ENCODE results near the gene MAP1S.
"Not testable (repeated sequence)": the region's sequence is repeated elsewhere in the genome, so short reads cannot be mapped to it uniquely, and the experiment has no call there.

Gene MAP1S

DNA sequence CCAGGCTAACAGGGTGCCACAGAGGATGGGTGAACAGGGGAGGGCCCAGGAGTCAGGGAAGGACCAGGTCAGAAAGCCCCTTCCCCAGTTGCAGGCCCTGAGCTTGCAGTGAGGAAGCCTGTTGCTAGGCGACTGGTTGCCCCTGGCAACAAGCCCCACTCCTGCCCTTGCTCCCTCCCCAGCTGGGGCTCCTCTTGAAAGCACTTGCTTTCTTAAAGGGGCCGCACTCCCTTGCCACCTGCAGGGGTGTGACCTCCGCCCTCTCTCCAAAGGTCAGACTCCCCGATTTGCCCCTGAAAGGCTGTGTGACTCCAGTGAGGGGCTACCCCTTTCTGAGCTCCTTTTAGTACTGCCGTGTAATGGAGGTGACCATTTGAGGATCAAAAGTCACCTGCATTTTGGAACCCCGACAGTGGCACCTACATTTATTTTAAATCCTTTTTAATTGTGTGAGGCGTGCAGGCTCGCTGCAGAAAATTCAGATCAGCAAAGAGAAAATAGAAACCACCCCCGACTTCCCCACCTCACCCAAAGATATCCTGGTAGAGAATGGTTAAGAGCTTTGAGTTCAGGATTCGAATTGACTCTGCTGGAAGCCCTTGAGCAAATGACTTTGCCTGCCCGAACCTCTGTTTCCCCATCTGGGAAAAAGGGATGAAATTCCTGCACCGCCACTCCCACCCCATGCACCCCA, 36.8 kb downstream of the MAP1S start:
- peak in 55 of 56 donors; percentile 30 to 94 (median 79) for DNase-seq

DNA sequence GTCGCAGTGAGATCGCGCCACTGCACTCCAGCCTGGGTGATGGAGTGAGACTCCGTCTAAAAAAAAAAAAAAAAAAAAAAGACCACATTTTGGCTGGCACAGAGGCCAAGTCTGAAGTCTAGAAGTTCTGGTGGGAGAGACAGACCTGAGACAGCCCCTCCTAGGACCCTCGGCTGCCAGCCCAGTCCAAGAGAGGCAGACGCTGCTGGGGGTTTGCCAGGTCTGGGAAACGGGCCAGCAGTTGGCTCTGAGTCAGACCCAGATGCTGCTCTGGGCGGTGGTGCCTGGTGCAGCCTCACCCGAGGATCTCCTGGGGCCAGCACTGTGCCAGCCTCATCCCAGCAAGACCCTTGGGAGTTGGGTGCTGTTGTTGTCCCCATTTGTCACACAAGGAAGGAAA, 37.8 kb downstream of the MAP1S start:
- peak in 55 of 56 donors; percentile 41 to 98 (median 89) for DNase-seq

DNA sequence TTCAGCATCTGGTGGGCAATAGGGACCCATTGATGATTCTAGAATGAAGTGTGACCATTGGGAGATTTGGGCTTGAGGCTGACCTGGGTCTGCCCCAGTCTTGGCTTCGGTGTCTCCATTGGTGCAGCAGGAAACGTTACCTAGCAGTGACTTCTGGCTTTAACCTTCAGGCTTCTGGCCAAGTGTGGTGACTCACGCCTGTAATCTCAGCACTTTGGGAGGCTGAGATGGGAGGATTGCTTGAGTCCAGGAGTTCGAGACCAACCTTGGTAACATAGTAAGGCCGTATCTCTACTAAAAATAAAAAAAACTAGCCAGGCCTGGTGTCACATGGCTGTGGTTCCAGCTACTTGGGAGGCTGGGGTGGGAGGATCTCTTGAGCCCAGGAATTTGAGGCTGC, 39.2 kb downstream of the MAP1S start:
- no peak for DNase-seq

DNA sequence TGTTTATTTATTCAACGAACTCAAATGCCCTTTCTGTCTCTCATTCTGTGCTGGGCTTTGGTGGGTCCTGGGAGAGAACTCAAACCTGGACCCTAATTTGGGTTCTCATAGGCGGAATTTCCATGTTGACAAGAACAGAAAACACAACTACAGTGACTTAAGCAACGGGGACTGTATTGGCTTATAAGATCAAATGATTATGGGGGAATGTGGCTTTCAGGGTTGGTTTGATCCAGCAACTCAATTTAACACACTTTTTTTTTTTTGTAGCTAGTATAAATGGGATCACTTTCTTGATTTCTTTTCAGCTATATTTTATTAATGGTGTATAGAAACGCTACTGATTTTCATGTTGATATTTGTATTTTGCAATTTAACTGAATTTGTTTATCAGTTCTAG, 41.9 kb downstream of the MAP1S start:
- no peak for DNase-seq

DNA sequence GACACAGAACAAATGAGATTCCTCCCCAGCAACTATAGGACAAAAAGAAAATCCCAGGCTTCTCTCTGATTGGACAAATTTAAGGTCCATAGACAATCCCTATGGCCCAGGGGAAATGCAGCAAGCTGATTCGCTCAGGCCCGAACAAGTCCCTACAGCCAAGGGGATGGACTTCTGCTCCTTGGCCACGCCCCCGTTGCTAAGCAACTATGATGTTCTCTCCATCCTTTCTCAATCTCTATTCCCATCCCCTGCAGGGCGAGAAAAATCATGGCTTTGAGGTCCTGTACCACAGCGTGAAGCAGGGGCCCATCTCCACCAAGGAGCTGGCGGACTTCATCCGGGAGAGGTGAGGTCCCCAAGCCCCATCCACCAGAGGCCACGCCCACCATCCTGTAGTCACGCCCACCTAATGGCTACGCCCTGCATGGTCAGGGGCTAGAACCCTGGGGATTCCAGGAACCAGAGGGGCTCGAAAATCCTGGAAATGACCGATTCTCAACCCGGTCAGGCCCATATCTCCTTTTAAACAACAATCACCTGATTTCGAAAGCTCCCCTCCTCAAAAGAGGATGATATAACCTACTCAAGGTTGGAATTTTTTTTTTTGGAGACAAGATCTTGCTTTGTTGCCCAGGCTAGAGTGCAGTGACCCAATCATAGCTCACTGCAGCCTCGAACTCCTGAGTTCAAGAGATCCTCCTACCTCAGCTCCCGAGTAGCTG, 43.4 kb downstream of the MAP1S start:
- peak in 36 of 56 donors; percentile 4 to 77 (median 38) for DNase-seq

DNA sequence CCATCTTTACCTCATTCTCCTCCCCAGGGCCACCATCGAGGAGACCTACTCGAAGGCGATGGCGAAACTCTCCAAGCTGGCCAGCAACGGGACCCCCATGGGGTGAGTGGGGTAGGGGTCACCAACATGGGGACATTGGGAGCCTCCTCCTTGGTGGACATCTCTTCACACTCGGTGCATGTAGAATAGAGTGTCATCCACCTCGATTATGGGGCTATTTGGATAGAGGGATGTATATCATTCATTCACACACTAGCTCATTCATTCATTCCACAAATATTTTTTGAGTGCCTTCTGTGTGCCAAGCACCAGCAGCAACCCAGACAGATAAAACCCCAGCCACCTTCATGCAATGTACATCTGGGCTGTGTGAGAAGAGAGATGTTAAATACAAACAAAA, 45.1 kb downstream of the MAP1S start:
- no peak for DNase-seq

DNA sequence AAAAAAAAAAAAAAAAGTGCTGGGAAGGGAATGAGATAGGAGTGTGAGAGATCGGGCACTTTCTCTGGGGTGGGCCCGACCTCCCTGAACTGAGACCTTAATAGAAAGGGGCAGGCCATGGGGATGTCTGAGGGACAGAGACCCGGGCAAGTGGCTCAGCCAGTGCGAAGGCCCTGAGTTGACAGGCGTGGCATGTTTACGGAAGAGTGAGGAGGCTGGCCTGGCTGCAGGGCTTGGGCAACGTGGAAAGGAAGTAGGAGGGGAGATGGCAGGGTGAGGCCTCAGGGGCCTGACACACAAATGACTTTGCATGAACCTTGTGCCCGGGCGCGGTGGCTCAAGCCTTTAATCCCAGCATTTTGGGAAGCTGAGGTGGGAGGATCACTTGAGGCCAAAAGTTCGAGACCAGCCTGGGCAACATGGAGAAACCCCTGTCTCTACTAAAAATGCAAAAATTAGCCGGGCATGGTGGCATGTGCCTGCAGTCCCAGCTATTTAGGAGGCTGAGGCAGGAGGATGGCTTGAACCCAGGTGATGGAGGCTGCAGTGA, 45.9 kb downstream of the MAP1S start:
- peak in 13 of 56 donors; percentile 7 to 56 (median 27) for DNase-seq

DNA sequence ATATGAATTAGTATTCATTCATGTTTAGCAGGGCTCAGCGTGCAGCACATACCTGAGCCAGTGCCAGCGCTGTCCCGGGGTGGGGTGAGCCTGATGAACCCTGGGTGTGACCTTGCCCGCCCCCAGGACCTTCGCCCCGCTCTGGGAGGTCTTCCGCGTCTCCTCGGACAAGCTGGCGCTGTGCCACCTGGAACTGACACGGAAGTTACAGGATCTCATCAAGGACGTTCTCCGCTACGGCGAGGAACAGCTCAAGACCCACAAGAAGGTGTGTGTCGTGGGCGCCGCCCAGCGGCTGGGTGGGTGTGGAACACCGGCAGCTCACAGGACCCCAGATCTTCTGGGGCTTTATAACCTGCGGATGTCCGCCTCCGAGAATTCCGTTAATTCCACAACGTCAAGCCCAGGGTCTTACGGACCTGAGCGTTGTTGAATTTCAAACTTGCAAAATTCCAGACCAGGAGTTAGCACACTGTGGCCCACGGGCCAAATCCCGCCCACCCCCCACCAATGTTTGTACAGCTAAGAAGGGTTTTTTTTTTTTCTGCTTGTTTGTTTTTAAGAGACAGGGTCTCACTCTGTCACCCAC, 47.4 kb downstream of the MAP1S start:
- DNase-seq, result peak in 46 of 56 donors; percentile 7 to 92 (median 45)

DNA sequence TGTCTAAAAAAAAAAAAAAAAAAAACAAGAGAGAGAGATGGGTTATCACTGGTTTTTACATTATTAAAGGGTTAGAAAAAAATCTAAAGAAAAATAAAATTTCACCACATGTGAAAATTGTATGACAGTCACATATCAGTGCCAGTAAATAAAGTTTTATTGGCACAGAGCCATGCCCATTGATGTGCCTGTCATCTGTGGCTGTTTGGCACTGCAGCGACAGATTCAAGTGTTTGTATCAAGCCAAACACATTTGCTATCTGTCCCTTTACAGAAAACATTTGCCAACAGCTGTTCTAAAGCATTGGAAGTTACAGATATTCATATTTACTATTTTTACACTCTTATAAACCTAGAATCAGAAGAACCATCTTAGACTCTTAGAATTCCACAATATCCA, 48.3 kb downstream of the MAP1S start:
- peak in 5 of 56 donors; percentile 4 to 20 (median 9) for DNase-seq

DNA sequence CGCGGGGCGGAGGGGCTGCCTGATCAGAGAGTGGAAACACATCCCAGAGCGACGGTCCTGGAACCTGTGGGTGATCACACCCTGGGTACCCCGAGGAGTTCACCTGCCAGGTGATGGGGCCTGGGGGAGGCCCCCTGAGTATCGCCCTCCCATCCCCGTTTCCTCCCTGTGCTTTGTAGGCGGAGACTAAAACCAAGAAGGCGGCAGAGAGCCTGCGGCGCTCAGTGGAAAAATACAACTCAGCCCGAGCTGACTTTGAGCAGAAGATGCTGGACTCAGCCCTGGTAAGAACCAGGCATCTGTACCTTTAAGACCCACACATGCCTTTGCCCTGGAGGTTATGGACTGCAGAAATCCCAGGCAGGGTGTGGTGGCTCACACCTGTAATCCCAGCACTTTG, 51.3 kb downstream of the MAP1S start:
- no peak for DNase-seq

DNA sequence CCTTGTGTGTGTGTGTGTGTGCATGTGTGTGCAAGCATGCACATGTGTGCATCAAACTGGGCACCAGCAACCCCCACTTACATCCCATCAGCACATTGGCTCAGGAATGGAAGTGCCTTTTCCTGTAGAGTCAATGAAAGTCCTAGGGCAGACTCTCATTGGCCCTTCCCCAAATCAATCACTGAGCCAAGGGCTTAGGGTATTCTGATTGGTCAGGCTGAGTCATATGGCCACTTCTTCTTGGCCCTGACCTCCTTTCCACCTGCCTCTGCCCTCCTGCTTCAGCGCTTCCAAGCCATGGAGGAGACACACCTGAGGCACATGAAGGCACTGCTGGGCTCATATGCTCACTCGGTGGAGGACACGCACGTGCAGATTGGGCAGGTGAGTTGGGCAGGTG, 52.9 kb downstream of the MAP1S start:
- no peak for DNase-seq

DNA sequence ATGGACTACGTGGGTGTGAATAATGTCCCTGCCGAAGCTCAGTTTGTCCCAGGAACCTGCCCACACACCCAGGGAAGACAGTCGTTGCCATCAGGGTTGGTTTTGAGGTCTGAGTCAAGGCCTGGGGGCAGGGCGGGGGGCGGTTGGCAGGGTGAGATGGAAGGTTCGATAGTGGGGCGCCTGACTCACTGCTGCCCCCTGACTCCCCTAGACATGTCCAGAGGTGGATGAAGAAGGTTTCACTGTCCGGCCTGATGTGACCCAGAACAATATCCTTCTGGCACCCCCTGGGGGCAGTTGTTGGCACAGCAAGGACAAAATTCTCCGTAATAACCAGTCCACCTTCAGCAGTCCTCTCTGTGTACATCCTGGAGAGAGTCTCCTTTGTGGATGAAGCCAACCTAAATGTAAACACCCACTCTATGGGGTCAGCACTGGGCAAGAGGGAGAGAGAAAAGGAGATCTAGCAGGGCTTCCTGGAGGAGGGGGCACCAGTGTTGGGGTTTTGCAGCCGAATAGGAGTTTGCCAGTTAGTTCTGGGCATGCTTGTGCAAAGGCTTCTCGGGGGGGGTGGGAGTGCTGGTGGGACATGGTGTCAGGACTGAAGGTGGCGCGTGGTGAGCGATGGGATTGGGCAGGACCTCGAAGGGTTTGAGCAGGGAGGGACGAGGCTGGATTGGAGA, 56.1 kb downstream of the MAP1S start:
- peak in 8 of 56 donors; percentile 1 to 32 (median 12) for DNase-seq

DNA sequence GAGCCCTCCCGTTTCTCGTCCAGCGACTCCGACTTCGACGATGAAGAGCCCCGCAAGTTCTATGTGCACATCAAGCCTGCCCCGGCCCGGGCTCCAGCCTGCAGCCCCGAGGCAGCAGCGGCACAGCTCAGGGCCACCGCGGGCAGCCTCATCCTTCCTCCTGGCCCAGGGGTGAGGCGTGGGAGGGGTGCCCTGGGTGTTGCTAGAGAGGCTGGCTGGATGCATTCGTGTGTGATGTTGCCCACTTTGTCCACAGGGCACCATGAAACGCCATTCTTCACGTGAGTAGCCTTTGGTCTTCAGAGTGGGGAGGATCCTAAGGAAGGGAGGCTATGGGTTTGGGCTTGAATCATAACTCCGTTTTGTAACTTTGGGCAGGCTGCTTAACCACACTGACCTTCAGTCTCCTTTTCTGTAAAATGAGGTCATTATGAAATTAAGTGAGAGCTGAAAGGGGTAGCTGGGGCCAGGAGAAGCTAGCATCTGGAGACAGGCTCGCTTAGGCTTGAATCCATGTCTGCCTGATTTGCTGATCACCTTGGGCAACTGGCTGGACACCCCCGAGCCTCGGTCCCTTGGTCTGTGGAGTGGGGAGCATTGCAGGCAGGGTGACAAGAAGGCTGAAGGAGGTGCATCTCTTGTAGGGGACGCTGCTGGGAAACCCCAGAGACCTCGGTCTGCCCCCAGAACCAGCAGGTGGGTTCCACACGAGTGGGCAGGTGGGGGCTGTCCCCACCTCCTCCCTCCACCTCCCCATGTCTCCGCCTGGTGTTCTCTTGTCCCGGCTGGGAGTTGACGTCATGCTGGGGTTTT, 56.9 kb downstream of the MAP1S start:
- DNase-seq, result no peak

DNA sequence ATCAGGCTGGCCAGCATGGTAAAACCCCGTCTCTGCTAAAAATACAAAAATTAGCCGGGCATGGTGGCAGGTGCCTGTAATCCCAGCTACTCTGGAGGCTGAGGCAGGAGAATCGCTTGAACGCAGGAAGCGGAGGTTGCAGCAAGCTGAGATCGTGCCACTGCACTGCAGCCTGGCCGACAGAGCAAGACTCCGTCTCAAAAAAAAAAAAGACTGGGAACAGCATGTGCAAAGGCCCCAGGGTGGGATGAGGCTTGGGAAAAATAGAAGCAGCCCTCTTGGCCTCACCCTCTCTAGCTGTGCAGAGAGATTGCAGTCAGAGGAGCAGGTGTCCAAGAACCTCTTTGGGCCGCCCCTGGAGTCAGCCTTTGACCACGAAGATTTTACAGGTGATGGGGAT, 58.6 kb downstream of the MAP1S start:
- DNase-seq, result not testable (repeated sequence)

DNA sequence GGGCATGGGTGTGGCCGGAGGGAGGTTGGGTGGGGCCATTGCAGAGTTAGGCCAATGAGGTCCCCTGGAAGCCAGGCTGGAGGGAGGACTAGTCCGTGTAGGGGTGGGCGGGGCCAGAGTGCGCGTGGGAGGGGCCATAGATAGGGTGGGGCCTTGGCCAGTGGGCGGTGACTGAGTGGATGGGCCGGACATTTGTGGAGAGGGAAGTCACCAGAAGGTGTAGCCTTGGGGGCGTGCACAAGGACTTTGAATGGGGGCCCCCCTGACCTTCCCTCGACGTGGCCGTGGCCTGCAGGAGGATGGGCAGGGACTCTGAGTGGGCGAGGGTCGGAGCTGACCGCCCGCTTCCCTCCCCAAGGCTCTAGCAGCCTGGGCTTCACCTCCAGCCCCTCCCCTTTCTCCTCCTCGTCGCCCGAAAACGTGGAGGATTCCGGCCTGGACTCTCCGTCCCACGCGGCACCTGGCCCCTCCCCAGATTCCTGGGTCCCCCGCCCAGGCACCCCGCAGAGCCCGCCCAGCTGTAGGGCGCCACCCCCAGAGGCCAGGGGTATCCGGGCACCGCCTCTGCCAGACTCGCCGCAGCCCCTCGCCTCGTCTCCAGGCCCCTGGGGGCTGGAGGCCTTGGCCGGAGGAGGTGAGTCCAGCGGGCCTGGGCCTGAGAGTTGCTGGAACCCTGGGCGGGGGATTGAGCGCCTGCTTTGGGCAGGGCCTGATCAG, 59.1 kb downstream of the MAP1S start:
- peak in 18 of 56 donors; percentile 1 to 83 (median 20) for DNase-seq

DNA sequence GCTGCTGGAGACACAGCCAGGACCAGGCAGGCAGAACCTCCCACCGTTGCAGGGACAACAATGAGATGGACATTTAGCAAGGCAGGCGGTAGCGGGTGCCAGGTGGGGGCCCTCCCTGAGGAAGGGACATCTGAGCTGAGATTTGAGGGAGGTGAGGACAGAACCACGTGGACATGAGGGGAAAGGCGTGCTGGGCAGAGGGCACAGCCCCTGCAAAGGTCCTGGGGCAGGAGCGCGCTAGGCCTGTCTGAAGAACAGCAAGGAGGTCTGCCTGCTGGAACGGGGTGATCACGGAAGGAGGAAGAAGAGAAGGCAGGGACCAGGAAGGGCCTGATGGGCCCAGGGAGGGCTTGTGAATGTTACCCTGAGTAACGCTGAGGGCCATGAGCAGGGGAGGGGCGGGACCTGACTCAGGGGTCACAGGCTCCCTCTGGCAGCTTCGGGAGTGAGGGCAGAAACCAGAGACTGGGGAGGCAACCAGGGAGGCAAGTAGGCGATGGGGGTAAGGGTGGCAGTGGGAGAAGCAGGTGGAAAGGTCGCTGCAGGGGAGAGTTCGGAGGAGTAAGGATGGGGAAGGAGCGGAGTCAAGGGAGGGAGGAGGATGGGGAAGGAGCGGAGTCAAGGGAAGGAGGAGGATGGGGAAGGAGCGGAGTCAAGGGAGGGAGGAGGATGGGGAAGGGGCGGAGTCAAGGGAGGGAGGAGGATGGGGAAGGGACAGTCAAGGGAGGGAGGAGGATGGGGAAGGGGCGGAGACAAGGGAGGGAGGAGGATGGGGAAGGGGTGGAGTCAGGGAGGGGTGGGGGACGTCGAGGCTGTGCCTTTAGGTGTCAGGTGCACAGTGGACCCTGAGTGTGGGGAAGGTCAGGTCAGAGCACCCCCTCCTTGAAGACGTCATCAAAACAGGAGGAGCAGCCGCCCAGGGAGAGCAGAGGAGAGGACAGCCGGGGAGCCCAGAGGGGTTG, 60.0 kb downstream of the MAP1S start:
- DNase-seq, result peak in 33 of 56 donors; percentile 7 to 68 (median 31)

DNA sequence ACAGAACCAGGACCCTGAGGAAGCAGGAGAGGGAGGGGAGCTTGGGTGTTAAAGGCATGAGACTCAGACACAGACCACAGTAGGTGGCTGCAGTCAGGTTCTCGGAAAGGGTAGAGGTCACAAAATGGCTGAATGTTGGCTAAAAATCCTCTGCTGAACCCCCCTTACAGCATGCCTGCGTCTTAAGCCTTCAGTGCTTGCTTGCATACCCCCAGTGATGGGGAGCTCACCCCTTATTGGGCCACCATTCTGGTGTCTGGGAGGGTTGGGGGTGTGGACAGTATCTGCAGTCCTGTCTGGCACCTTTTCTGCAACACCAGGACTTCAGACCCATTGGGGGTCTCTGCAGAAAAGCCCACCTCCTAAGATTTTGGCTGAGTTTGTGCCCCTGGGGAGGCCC, 61.5 kb downstream of the MAP1S start:
- no peak for DNase-seq

DNA sequence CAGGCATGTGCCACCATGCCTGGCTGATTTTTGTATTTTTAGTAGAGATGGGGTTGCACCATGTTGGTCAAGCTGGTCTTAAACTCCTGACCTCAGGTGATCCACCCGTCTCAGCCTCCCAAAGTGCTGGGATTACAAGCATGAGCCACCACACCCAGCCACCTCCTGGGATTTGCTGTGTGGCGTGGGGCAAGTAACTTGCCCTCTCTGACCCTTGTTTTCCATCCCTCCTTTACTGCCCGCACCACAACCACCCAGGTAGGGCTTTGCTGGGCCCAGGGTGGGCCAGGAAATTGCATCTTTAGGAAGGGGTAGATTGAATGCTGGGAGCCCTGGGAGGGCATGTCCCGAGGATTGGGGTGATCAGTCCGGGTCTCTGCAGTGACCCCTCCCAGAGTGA, 64.4 kb downstream of the MAP1S start:
- DNase-seq, result not testable (repeated sequence)
